ENCODE data around the gene CENPV. TPM values are rescaled to one million over a fixed set of nuclear protein-coding genes. Genes with fewer than 3 reads are reported as not detected.

CENPV gene
- total and polyA plus RNA-seq, 2 of the 13 experiments (the other 11 are each of a cell fraction or from before 2014, with no cell fraction given): 193 to 292 TPM

DNA sequence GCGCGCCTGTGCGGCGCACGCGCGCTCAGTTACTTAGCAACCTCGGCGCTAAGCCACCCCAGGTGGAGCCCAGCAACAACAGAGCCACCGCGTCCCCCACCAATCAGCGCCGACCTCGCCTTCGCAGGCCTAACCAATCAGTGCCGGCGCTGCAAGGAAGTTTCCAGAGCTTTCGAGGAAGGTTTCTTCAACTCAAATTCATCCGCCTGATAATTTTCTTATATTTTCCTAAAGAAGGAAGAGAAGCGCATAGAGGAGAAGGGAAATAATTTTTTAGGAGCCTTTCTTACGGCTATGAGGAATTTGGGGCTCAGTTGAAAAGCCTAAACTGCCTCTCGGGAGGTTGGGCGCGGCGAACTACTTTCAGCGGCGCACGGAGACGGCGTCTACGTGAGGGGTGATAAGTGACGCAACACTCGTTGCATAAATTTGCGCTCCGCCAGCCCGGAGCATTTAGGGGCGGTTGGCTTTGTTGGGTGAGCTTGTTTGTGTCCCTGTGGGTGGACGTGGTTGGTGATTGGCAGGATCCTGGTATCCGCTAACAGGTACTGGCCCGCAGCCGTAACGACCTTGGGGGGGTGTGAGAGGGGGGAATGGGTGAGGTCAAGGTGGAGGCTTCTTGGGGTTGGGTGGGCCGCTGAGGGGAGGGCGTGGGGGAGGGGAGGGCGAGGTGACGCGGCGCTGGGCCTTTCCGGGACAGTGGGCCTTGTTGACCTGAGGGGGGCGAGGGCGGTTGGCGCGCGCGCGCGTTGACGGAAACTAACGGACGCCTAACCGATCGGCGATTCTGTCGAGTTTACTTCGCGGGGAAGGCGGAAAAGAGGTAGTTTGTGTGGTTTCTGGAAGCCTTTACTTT is 27.6 kb upstream of the CENPV start, which contains the start of gene UBB (continued):
- TF ChIP-seq ZNF326 (CRISPR knock-in tag; IDR thresholded peaks at IDR 0.05; ENCODE audit: borderline replicate concordance): no peak
- peak; percentile 45; the same call in 1 of the 2 replicates for TF ChIP-seq FOXK2 (IDR thresholded peaks at IDR 0.05)
- TF ChIP-seq ATF7-NPFF (CRISPR knock-in tag; IDR thresholded peaks at IDR 0.05; ENCODE audit: low read depth): peak; percentile 79; the same call in 1 of the 2 replicates
- TF ChIP-seq RAD51 (IDR thresholded peaks at IDR 0.05; ENCODE audit: borderline replicate concordance): no peak
- no peak for TF ChIP-seq PTBP1 (IDR thresholded peaks at IDR 0.05; ENCODE audit: low read depth, low read length, poor library complexity, severe bottlenecking)
- TF ChIP-seq, protein P1, sequence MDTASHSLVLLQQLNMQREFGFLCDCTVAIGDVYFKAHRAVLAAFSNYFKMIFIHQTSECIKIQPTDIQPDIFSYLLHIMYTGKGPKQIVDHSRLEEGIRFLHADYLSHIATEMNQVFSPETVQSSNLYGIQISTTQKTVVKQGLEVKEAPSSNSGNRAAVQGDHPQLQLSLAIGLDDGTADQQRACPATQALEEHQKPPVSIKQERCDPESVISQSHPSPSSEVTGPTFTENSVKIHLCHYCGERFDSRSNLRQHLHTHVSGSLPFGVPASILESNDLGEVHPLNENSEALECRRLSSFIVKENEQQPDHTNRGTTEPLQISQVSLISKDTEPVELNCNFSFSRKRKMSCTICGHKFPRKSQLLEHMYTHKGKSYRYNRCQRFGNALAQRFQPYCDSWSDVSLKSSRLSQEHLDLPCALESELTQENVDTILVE (CRISPR knock-in tag; IDR thresholded peaks at IDR 0.05): no peak; the same call in 1 of the 2 replicates
- TF ChIP-seq MYNN (CRISPR knock-in tag; IDR thresholded peaks at IDR 0.05; ENCODE audit: low read depth): 0 out of 2 replicates have a peak, but pooled peaks have one; percentile 57
- peak; percentile 74; the same call in 1 of the 2 replicates for TF ChIP-seq MEIS1 (CRISPR knock-in tag; IDR thresholded peaks at IDR 0.05; ENCODE audit: borderline replicate concordance)
- TF ChIP-seq ZNF30 (CRISPR knock-in tag; IDR thresholded peaks at IDR 0.05): 0 out of 2 replicates have a peak, but pooled peaks have one; percentile 28
- no peak for TF ChIP-seq SRF (IDR thresholded peaks at IDR 0.05; ENCODE audit: low read depth, low read length)
- no peak for TF ChIP-seq SP140L (CRISPR knock-in tag; IDR thresholded peaks at IDR 0.05; ENCODE audit: borderline replicate concordance)
- no peak for TF ChIP-seq ZNF354B (CRISPR knock-in tag; IDR thresholded peaks at IDR 0.05)
- TF ChIP-seq, protein P2, sequence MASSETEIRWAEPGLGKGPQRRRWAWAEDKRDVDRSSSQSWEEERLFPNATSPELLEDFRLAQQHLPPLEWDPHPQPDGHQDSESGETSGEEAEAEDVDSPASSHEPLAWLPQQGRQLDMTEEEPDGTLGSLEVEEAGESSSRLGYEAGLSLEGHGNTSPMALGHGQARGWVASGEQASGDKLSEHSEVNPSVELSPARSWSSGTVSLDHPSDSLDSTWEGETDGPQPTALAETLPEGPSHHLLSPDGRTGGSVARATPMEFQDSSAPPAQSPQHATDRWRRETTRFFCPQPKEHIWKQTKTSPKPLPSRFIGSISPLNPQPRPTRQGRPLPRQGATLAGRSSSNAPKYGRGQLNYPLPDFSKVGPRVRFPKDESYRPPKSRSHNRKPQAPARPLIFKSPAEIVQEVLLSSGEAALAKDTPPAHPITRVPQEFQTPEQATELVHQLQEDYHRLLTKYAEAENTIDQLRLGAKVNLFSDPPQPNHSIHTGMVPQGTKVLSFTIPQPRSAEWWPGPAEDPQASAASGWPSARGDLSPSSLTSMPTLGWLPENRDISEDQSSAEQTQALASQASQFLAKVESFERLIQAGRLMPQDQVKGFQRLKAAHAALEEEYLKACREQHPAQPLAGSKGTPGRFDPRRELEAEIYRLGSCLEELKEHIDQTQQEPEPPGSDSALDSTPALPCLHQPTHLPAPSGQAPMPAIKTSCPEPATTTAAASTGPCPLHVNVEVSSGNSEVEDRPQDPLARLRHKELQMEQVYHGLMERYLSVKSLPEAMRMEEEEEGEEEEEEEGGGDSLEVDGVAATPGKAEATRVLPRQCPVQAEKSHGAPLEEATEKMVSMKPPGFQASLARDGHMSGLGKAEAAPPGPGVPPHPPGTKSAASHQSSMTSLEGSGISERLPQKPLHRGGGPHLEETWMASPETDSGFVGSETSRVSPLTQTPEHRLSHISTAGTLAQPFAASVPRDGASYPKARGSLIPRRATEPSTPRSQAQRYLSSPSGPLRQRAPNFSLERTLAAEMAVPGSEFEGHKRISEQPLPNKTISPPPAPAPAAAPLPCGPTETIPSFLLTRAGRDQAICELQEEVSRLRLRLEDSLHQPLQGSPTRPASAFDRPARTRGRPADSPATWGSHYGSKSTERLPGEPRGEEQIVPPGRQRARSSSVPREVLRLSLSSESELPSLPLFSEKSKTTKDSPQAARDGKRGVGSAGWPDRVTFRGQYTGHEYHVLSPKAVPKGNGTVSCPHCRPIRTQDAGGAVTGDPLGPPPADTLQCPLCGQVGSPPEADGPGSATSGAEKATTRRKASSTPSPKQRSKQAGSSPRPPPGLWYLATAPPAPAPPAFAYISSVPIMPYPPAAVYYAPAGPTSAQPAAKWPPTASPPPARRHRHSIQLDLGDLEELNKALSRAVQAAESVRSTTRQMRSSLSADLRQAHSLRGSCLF (CRISPR knock-in tag; IDR thresholded peaks at IDR 0.05; ENCODE audit: borderline replicate concordance): 0 out of 2 replicates have a peak, but pooled peaks have one; percentile 64
- no peak for TF ChIP-seq MZF1 (CRISPR knock-in tag; IDR thresholded peaks at IDR 0.05; ENCODE audit: borderline replicate concordance)
- TF ChIP-seq IRF2 (CRISPR knock-in tag; IDR thresholded peaks at IDR 0.05): peak; percentile 71; the same call in 1 of the 2 replicates
- peak; percentile 23 for TF ChIP-seq U2AF1 (optimal IDR thresholded peaks at IDR 0.05; ENCODE audit: low read depth, low read length)
- TF ChIP-seq ZFP62 (CRISPR knock-in tag; IDR thresholded peaks at IDR 0.05): no peak
- 0 out of 2 replicates have a peak, but pooled peaks have one; percentile 33 for TF ChIP-seq ZNF75D (CRISPR knock-in tag; IDR thresholded peaks at IDR 0.05; ENCODE audit: borderline replicate concordance)
- TF ChIP-seq, protein P3, sequence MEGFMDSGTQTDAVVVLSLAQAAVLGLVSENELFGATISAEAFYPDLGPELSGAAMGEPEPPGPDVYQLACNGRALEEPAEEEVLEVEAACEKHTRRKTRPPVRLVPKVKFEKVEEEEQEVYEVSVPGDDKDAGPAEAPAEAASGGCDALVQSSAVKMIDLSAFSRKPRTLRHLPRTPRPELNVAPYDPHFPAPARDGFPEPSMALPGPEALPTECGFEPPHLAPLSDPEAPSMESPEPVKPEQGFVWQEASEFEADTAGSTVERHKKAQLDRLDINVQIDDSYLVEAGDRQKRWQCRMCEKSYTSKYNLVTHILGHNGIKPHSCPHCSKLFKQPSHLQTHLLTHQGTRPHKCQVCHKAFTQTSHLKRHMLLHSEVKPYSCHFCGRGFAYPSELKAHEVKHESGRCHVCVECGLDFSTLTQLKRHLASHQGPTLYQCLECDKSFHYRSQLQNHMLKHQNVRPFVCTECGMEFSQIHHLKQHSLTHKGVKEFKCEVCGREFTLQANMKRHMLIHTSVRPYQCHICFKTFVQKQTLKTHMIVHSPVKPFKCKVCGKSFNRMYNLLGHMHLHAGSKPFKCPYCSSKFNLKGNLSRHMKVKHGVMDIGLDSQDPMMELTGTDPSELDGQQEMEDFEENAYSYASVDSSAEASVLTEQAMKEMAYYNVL (CRISPR knock-in tag; IDR thresholded peaks at IDR 0.05; ENCODE audit: borderline replicate concordance): 0 out of 2 replicates have a peak, but pooled peaks have one; percentile 25
- TF ChIP-seq BRD4 (CRISPR knock-in tag; IDR thresholded peaks at IDR 0.05): peak; percentile 51; the same call in 1 of the 2 replicates
- TF ChIP-seq PHF21A (CRISPR knock-in tag; IDR thresholded peaks at IDR 0.05): peak; percentile 93

Data from HepG2 (cell line).